Right forelimb (tissue), 1 donor: ENCODE data around the gene CADM4.

Experiments used
- DNase-seq: peaks from one replicate; pipeline ENCODE4 v3.0.0-alpha.2; 2018

CADM4 gene

GRCh38 chr19:43631491-43631890, 8.2 kb downstream of the CADM4 start:
- DNase-seq = no peak

DNA sequence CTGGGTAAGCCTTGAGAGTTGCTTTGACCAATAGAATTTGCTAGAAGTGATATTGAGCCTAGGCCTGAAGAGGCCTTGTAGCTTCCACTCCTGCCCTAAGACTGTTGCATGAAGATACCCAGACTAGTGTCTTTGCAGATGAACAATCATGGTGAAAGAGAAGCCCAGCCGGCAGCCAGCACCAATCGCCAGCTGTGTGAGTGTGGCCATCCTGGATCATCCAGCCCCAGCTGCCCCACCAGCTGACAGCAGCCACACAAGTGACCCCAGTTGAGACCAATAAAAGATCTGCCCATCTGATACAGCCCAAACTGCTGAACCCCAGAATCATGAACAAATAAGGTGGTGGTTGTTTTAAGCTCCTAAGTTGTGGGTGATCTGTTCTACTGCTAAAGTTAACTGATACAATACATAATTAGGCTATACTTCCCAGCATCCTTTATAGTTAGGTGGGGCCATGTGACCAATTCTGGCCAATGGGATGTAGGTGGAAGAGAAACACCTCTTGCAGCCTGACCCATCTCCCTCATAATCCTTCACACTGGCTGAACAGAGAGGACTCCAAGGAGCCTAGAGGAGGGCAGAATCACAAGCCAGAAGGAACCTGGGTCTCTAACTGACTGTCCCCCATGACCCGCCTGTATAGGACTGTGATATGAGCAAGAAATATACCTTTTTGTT, 10.9 kb downstream of the CADM4 start:
- no peak for DNase-seq

DNA sequence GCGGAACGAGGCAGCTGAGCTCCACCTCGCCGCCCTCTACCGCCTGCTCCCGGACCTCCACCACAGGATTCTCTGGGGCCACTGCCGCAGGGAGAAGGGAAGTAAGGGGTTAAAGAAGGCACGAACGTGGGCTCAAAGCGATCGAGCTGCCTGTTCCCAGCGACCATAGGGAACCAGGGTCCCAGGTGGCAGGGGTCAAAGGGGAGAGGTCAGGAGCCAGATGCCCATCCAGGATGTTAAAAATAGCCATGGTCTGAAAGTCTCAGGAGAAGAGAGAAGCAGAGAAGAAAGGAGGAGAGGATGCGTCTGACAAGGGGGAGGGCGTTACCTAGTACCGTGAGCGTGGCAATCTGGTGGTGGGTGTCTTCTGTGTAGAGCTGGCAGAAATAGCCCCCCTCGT, 12.8 kb downstream of the CADM4 start:
- DNase-seq = no peak

DNA sequence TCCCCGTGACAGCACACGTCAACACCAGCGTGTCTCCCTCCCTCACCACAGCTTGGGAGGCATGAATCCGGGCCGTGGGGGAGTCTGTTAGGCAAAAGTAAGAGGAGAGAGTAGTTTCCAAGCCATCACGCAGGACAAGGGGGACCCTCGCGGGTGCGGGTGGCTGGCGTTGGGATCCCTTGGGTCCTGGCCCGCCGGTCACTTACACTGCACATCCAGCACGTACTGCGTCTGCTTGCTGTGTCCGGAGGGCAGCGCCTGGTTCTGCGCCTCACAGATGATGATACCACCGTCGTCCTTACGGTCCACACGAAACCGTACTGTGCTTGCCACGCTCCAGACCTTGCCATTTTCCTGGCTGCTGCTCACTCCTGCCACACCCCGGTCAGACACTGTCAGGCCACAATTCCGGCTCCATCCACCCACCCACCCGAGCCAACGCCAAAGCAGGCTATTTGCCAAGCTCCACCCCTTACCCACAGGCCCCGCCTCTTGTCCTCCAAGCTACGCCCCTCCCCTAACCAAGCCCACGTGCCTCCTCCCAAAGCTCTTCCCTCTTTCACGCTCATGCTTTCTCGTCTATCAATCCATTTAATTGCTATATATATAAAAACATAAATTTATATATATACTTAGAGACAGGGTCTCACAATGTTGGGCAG, 13.6 kb downstream of the CADM4 start:
- DNase-seq = no peak

GRCh38 chr19:43624933-43625332, 14.7 kb downstream of the CADM4 start:
- DNase-seq = no peak

DNA sequence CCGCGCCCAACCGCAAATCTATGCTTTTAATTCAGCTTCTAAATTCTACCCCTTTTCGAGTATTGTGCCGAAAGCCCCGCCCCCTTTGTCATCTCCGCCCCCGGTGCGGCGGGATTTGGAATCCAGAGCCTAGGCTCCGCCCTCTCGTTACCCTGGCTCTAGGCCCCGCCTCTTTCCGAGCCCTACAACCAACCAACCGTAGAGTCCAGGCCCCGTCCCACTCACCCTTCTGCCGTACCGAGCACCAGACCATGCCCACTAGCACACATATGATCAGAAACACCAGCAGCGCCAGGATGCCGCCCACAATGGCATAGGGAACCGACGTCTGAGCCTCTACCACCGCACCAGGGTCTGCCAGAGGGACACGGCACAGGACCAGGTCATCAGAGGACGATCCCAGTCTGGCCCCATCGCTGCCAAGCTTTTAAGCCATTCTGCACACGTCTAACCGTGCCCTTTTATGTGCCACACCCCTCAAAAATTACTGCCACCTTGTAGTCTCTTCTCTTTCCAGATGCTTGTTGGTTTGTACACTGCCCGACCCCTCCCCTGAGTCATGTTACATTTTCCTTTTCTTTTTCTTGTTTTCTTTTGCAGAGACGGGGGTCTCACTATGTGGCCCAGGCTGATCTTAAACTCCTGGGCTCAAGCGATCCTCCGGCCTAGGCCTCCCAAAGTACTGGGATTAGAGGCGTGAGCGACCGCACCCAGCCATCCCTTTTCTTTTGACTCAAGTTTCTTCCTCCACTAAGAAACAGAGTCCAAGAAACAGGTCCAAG, 15.6 kb downstream of the CADM4 start:
- no peak for DNase-seq

GRCh38 chr19:43622956-43623355, 16.7 kb downstream of the CADM4 start:
- DNase-seq = no peak

- DNase-seq = no peak
Measured at GRCh38 chr19:43622070-43622469, 17.6 kb downstream of the CADM4 start.

DNA sequence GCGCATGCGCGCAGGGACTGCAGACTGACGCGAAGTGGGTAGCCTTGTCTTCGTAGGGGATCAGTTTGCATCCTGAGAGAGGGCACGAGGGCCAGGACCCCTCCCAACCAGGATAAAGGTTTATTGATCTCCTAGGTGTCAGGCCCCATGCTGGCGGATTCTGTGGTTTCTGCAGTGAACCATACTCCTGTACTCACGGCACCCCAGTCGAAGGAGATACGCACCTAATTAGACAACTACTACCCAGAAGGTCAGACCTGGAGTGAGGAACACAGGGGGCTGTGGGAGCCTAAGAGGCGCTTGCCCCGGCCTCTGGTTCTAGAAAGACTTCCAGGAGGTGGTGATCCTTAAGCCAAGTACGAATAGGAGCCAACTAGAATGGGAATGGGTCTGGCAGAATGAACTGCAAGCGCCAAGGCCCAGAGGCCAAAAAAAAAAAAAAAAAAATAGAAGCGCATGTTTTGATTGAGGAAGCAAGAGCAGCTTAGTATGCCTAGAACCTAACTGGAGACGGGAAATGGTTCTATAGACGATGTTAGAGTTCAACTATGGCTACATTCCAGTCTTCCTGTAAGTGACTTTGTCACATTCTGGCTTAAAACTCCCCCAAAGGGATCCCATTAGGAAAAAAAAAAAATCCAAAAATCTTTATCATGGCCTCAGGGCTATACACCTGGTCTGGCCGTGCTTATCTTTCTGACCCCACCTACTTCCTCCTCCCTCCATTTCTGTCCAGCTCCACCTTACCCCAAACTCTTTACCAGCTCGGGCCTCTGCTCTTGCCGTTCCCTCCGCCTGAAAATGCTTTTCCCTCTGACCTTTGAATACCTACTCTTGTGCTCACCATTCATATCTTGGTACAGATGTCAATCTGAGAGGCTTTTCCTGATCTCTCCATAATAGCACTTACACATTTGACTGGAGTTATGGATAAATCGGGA, 19.3 kb downstream of the CADM4 start:
- no peak for DNase-seq

- DNase-seq = peak; percentile 92
Measured at GRCh38 chr19:43619262-43620060, 20.2 kb downstream of the CADM4 start, which contains the start of gene ZNF428. ZNF428 (minus strand) TSS chr19:43619629; CDS start chr19:43614304, 5,325 bp downstream.

DNA sequence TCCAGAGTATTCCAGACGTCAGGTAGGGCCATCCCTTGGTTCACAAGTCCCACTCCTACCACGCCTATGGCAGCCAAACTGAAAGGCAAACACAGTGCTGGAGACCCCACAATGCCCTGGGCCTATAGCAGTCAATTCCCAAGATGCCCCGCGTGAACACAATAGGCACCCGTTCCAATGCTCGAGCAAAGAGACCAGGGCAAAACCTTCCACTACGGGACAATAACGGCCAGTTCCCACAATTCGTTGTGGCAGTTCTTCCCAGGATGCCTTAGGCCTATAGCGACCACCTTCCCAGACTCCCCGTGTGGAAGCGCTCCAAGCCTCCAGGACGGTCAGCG, 20.8 kb downstream of the CADM4 start:
- DNase-seq = no peak

DNA sequence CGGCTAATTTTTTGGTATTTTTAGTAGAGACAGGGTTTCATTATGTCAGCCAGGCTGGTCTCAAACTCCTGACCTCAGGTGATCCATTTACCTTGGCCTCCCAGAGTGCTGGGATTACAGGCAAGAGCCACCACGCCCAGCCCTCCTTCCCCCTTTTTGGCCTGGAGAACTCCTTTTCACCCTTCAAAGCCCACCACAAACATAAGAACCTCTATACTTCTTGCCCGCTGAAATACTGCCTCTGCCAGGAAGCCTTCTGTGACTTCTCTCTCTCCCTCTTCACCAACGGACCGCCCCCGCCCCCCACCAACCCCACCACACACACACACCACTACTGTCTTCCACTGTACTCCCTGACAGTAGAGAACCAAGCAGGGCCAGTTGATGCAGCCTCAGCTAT, 22.7 kb downstream of the CADM4 start:
- no peak for DNase-seq

GRCh38 chr19:43616306-43616705, 23.3 kb downstream of the CADM4 start:
- DNase-seq = no peak

DNA sequence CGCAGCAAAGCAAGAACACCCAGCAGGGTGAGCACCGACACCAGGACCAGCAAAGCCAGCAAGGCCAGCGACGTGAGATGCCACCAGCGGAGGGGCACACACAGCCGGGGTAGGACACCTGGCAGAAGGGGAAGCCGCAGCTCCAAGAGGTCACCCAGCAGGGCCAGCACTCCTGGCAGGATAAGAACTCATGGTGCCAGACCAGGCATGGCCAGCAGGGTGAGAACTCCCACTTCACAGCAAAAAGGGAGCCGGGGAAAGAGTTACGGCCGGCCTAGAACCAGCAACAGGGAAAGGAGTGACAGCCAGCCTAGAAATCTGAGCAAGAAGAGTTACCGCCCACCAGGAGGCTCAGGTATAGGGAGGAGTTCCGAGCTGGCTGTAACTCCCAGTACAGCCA, 27.3 kb downstream of the CADM4 start:
- no peak for DNase-seq

GRCh38 chr19:43611788-43612187, 27.9 kb downstream of the CADM4 start, which contains the start of gene SRRM5:
SRRM5 (plus strand) TSS chr19:43612088; CDS start chr19:43612122, 34 bp downstream.
- no peak for DNase-seq

DNA sequence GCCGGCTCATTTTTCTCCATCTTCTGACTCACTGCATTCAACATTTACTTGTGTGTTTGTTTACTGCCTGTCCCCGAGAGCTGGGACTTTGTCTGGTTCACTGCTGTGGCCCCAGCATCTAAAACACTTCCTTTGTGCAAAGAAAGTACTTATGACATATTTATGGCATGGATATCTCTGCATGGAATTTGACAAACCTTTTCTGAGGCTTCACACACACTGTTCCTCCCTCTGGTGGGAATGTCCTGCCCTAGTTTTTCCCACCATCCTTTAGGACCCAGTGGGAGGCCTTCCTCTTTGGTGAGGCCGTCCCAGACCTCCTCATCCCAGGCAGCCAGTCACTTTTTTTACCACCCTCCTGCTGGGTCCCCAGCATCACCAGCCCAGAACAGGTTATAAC, 29.2 kb downstream of the CADM4 start:
- DNase-seq = no peak

- DNase-seq = no peak
Measured at GRCh38 chr19:43609872-43610271, 29.8 kb downstream of the CADM4 start.

DNA sequence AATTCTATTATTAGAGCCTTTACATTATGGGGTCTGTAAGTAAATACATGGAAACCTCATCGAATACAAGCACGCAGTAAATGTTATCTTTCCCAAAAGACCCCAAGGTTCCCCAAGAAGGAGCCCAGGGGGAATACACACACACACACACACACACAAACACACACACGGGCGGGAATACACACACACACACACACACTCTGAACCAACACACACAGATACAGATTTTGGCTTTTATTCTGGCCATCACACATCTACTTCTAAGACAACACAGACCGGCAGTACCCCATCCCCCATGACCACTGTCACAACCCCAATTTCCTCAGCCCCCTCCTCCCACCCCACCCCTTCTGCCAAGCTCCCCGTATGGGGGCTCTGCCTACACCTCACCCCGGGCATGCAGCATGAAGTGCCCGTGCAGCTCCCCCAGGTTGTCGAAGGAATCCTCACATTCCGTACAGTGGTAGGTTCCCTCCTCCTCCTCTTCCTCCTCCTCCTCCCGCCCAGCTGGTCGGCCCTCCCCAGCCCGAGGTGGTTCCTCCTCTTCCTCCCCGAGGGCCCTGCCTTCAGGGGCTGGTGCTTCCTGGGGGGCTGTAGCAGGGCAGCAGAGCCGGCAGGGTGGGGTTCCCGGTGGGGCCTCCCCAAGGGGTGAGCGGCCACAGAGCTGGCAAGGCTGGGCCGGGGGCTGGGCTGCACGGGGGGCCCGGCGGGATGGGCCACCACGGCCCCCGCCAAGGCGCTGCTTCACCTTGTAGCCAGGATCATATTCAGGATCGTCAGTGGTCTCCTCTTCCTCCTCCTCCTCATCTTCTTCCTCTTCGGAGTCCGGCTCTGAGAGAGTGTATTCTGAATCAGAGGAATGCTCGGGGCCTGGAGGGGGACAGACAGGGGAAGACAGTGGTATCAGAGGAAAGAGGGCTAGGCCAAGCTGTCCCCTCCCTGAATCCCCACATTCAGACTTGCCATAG, 32.1 kb downstream of the CADM4 start:
- no peak for DNase-seq

GRCh38 chr19:43606569-43607229, 33.0 kb downstream of the CADM4 start:
- DNase-seq = no peak
